HCT116 (cell line): ENCODE measurements around the gene GAL3ST2. TPM values are rescaled to one million over a fixed set of nuclear protein-coding genes. Genes with fewer than 3 reads are reported as not detected.
"Not testable (repeated sequence)": the region's sequence is repeated elsewhere in the genome, so short reads cannot be mapped to it uniquely, and the experiment has no call there.

Source experiments
- ATAC-seq: fragments of 200-7000 bp; cut with Tn5 transposase; 2 replicates; pipeline ENCODE4 v1.9.1; 2020; ENCODE audit warnings: mild to moderate bottlenecking, moderate library complexity
- BruUV-seq: library from RNA; stranded (reverse); fragments of 400-500 nt; replicated peaks from 2 replicates; lab custom pipeline; 2021; lab: Mats Ljungman, UMichigan
- CTCF ChIA-PET: fragments of 300-600 bp; sonication (Branson Sonifier 250); formaldehyde crosslinking; loops from one replicate; lab custom pipeline; 2021; ENCODE audit warnings: antibody characterized with exemption; lab: Charles Lee
- POLR2A ChIA-PET: fragments of 300-600, 350-600 bp; sonication (Branson Sonifier 250); formaldehyde crosslinking; loops from one replicate; lab custom pipeline; 2021; ENCODE audit warnings: antibody characterized with exemption; lab: Charles Lee
- RAD21 ChIA-PET, 2 experiments: fragments of 300-600 bp; sonication (Branson Sonifier 250); formaldehyde crosslinking; loops; one replicate each; lab custom pipeline; 2023; ENCODE audit warnings: low total read pairs in 2 of 2; ENCODE audit not compliant: uncharacterized antibody in 2 of 2, unreplicated experiment in 2 of 2, low non-redundant PET in 1 of 2; lab: Charles Lee
- DNase-seq: peaks from one replicate; pipeline ENCODE4 v3.0.0-alpha.2; 2010; ENCODE audit warnings: low read depth, low spot score
- H2AFZ ChIP-seq: fragments of 200-600 bp; shearing (Covaris generic), sonication (generic); 2 replicates; pipeline ENCODE4 v1.6.1; 2017; ENCODE audit warnings: low read depth, mixed run types, mixed read lengths, antibody characterized with exemption, low read length; ENCODE audit not compliant: poor library complexity, severe bottlenecking
- H3K27ac ChIP-seq: 2 replicates; pipeline ENCODE4 v1.5.1; 2012; ENCODE audit warnings: low read depth, low read length
- H3K27me3 ChIP-seq: fragments of 200-600 bp; sonication (generic); 2 replicates; pipeline ENCODE4 v1.6.1; 2016; ENCODE audit warnings: mixed run types, low read length, mixed read lengths; ENCODE audit not compliant: insufficient read depth
- H3K36me3 ChIP-seq, 2 experiments: fragments of 200-500 bp in 1 of 2; fragments of 200-600 bp in 1 of 2; sonication (Bioruptor generic) in 1 of 2; sonication (generic) in 1 of 2; 2 replicates each; pipeline versions ENCODE4 v1.5.1 to v1.6.1; 2014 to 2016; ENCODE audit warnings: low read length in 2 of 2, inconsistent platforms in 1 of 2, mixed read lengths in 1 of 2, mixed run types in 1 of 2; ENCODE audit not compliant: insufficient read depth in 2 of 2, control insufficient read depth in 1 of 2
- H3K4me1 ChIP-seq, 2 experiments: fragments of 200-600 bp in 1 of 2; sonication (generic) in 1 of 2; 2 replicates each; pipeline versions ENCODE4 v1.5.1 to v1.6.1; 2012 to 2017; ENCODE audit warnings: low read length in 2 of 2, inconsistent platforms in 1 of 2, mild to moderate bottlenecking in 1 of 2, mixed read lengths in 1 of 2, mixed run types in 1 of 2, moderate library complexity in 1 of 2; ENCODE audit not compliant: insufficient read depth in 2 of 2, control insufficient read depth in 1 of 2
- H3K4me2 ChIP-seq: fragments of 200-600 bp; sonication (generic); 2 replicates; pipeline ENCODE4 v1.6.1; 2017; ENCODE audit warnings: mixed run types, low read length, mixed read lengths
- H3K4me3 ChIP-seq, 2 experiments: fragments of 200-600 bp in 1 of 2; sonication (generic) in 1 of 2; replicated peaks in 1 of 2; 2 replicates each; pipeline ENCODE4 v1.5.1; 2011 to 2016; ENCODE audit warnings: low read length in 2 of 2, control low read depth in 1 of 2, low read depth in 1 of 2, mild to moderate bottlenecking in 1 of 2, mixed read lengths in 1 of 2, mixed run types in 1 of 2
- H3K79me2 ChIP-seq: fragments of 200-600 bp; sonication (generic); 2 replicates; pipeline ENCODE4 v1.6.1; 2017; ENCODE audit warnings: mild to moderate bottlenecking, mixed run types, low read length, moderate library complexity, mixed read lengths; ENCODE audit not compliant: insufficient read depth
- H3K9ac ChIP-seq: fragments of 200-600 bp; sonication (generic); 2 replicates; pipeline ENCODE4 v1.6.1; 2016; ENCODE audit warnings: low read length, mixed read lengths
- H3K9me2 ChIP-seq: fragments of 200-600 bp; sonication (generic), shearing (Covaris generic); 2 replicates; pipeline ENCODE4 v1.6.1; 2017; ENCODE audit warnings: mixed run types, mild to moderate bottlenecking, moderate library complexity; ENCODE audit not compliant: insufficient read depth
- H3K9me3 ChIP-seq, 2 experiments: fragments of 200-500 bp in 1 of 2; fragments of 200-600 bp in 1 of 2; sonication (Bioruptor generic) in 1 of 2; sonication (generic) in 1 of 2; 2 replicates each; pipeline ENCODE4 v1.6.1; 2014 to 2017; ENCODE audit warnings: low read length in 2 of 2, mixed read lengths in 2 of 2, inconsistent platforms in 1 of 2, low read depth in 1 of 2, mild to moderate bottlenecking in 1 of 2, mixed run types in 1 of 2, moderate library complexity in 1 of 2; ENCODE audit not compliant: control insufficient read depth in 1 of 2, insufficient read depth in 1 of 2
- H4K20me1 ChIP-seq: fragments of 200-600 bp; sonication (generic), shearing (Covaris generic); 2 replicates; pipeline ENCODE4 v1.6.1; 2017; ENCODE audit warnings: mixed run types, mild to moderate bottlenecking, moderate library complexity; ENCODE audit not compliant: insufficient read depth
- CTCF ChIP-seq, 3 experiments: fragments of 200-600 bp in 1 of 3; sonication (generic) in 1 of 3; IDR thresholded peaks in 2 of 3; conservative IDR thresholded peaks in 1 of 3; 2 replicates each; pipeline ENCODE4 v1.5.1; 2012 to 2017; ENCODE audit warnings: low read depth in 2 of 3, low read length in 2 of 3, antibody characterized with exemption in 1 of 3, borderline replicate concordance in 1 of 3, control low read depth in 1 of 3, mild to moderate bottlenecking in 1 of 3, mixed read lengths in 1 of 3, mixed run types in 1 of 3, moderate library complexity in 1 of 3; ENCODE audit not compliant: insufficient read depth in 1 of 3
- EGR1 ChIP-seq: IDR thresholded peaks from 2 replicates; pipeline ENCODE4 v1.6.1; 2012; ENCODE audit warnings: low read depth
- ELF1 ChIP-seq: IDR thresholded peaks from 2 replicates; pipeline ENCODE4 v1.6.1; 2012; ENCODE audit warnings: low read depth, borderline replicate concordance
- EZH2 ChIP-seq: fragments of 200-600 bp; sonication (generic); IDR thresholded peaks from 2 replicates; pipeline ENCODE4 v1.6.1; 2017; ENCODE audit warnings: antibody characterized with exemption, mixed run types
- FOSL1 ChIP-seq: IDR thresholded peaks from 2 replicates; pipeline ENCODE4 v1.6.1; 2012; ENCODE audit warnings: low read depth
- POLR2A ChIP-seq: IDR thresholded peaks from 2 replicates; pipeline ENCODE4 v1.7.0; 2011; ENCODE audit warnings: borderline replicate concordance; ENCODE audit not compliant: insufficient read depth, insufficient read length; ENCODE audit errors: extremely low read depth
- RAD21 ChIP-seq: IDR thresholded peaks from 2 replicates; pipeline ENCODE4 v1.6.1; 2012; ENCODE audit warnings: low read depth, mild to moderate bottlenecking
- ZNF274 ChIP-seq: fragments of 200-500 bp; sonication (Bioruptor generic); IDR thresholded peaks from 2 replicates; pipeline ENCODE4 v1.6.1; 2014; ENCODE audit warnings: mild to moderate bottlenecking, low read depth, low read length, inconsistent platforms
- intact Hi-C: fragments of 100-400 bp; cut with micrococcal nuclease; formaldehyde crosslinking; loops from 2 replicates; pipeline ENCODE4 v1.10.0; 2022
- total RNA-seq: library from RNA; stranded (reverse); gene quantifications from one replicate; pipeline ENCODE4 v1.2.1, GENCODE V29; 2021; ENCODE audit not compliant: unreplicated experiment

The GAL3ST2 gene
- total RNA-seq, 1 experiment from 2014 or later, result 0.44 TPM

GRCh38 chr2:241816431-241817121 lies 40.0 kb downstream of the GAL3ST2 start (continued):
- no peak for TF ChIP-seq CTCF (IDR thresholded peaks at IDR 0.05 in 2 of 3, conservative IDR thresholded peaks at IDR 0.05 in 1 of 3; ENCODE audit: borderline replicate concordance in 1 of 3, insufficient read depth in 1 of 3, low read depth in 2 of 3, low read length in 2 of 3)
- no peak for TF ChIP-seq EGR1
- TF ChIP-seq FOSL1, result no peak

GRCh38 chr2:241817126-241817820 lies 40.7 kb downstream of the GAL3ST2 start:
- Histone ChIP-seq H2AFZ (no peak overlapping the region), H3K4me1 (no peaks in the 10 kb centered on the region), H3K9me3 (no peaks in the 10 kb centered on the region), H3K36me3 (no peaks in the 10 kb centered on the region), H3K9me2 (no peaks in the 10 kb centered on the region), H3K79me2 (no peaks in the 10 kb centered on the region), H3K4me2 (no peak overlapping the region), H3K4me3 (no peak overlapping the region), H3K27me3 (no peaks in the 10 kb centered on the region), H3K27ac (no peak overlapping the region), H4K20me1 (no peaks in the 10 kb centered on the region), H3K9ac (no peak overlapping the region)
- ATAC-seq (no peak), DNase-seq (no peak)
- RAD21 ChIA-PET, result no interaction called here
- BruUV-seq, result no TSS peak
- CTCF ChIA-PET, result no interaction called here
- TF ChIP-seq FOSL1 (no peak), ZNF274 (no peak), ELF1 (no peak), POLR2A (no peak), EZH2 (no peak), RAD21 (no peak)
- intact Hi-C loops, result no loop called here
- POLR2A ChIA-PET, result no interaction called here

GRCh38 chr2:241817821-241818215 lies 41.2 kb downstream of the GAL3ST2 start:
- CTCF ChIA-PET, H3K9me2 ChIP-seq, intact Hi-C loops, H3K4me2 ChIP-seq, H3K4me1 ChIP-seq, DNase-seq, H3K27ac ChIP-seq, H2AFZ ChIP-seq, POLR2A ChIA-PET, H3K9ac ChIP-seq, H3K27me3 ChIP-seq, RAD21 ChIA-PET, ATAC-seq, H3K4me3 ChIP-seq, H3K9me3 ChIP-seq, H4K20me1 ChIP-seq, H3K79me2 ChIP-seq, H3K36me3 ChIP-seq, BruUV-seq: not testable (repeated sequence)
